NCI-H1930 (cell line): ENCODE results near the gene ADARB2.

Source experiments
- DNase-seq, 2 experiments: peaks; one replicate each; lab custom pipeline; 2025; lab: John Stamatoyannopoulos, UW

The ADARB2 gene

GRCh38 chr10:1613511-1613910 lies 123.8 kb downstream of the ADARB2 start:
- DNase-seq, result no peak

DNA sequence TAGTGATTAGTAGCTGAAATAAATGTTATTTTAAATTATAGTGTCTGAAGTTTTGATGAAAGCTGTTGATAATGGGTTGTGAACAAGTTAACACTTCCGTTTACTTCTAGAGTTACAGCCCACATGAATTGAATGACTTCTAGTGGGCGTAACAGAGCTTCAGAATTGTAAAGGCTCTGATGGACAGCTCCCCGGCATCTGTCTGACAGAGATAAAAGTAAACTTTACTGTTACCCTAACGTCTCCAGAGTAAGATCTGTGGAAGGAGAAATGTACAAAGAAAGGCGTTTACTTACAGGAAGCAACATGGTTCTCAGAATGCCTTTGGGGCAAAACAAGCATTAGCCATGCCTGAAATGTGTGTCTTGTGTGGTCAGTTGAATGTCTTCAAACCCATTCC lies 124.4 kb downstream of the ADARB2 start:
- DNase-seq, result no peak

- no peak for DNase-seq
These were observed 125.3 kb downstream of the ADARB2 start for GRCh38 chr10:1611936-1612550.

GRCh38 chr10:1610986-1611770 lies 126.1 kb downstream of the ADARB2 start:
- DNase-seq, result no peak

GRCh38 chr10:1609648-1609970 lies 127.7 kb downstream of the ADARB2 start:
- no peak for DNase-seq

DNA sequence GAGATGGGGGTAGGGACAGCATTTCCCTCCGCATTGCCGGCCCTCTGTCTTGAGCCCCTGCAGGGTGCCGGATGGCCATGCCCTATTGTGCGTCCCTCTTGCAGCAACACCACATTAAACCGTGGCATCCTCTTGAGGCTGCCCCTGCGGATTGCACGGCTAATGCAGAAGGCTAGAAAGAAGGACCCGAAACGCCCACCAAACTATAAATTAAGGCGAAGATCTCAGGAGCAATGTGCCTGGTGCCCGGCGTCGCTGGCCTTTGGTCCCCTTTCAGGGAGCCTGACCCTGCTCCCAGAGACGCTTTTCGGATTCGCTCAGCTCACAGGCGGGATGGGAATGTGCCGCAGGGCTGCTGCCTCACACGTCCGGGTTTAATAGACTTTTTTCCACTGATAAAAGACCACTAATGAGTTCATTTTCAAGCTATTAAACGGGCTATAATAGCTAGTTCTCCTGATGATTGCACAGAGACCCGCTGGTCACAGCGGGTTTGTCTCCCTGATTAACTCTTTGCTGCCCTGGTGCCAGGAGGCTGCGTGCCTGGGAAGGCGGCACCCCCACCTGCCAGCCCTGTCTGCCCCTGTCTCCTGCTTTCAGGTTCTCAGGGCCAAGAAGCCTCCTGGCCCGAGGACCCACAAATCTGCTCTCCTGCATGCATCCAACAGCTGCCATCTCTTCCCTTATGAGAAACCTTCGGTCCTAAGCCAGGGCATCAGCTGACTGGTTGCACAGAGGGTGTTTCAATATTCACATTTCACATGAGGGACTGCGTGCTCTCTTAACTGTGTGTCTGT lies 128.3 kb downstream of the ADARB2 start:
- no peak for DNase-seq

DNA sequence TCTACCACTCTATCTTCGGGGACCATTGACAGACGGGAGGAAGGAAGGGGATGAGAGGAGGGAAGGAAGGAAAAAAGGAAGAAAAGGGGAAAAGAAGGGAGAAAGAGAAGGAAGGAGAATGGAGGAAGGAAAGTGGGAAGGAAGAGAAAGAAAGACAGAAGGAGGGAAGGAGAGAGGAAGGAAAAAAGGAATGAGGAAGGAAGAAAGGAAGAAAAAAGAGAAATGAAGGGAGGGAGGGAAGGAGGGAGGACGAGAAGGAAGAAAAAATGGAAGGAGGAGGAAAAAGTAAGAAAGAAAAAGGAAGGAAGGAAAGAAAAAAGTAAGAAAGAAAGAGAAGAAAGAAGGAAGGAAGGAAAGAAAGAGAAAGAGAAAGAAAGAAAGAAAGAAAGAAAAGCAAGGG lies 128.9 kb downstream of the ADARB2 start:
- DNase-seq, result no peak

GRCh38 chr10:1607466-1607865 lies 129.9 kb downstream of the ADARB2 start:
- no peak for DNase-seq

GRCh38 chr10:1605999-1606940 lies 131.1 kb downstream of the ADARB2 start:
- no peak for DNase-seq

DNA sequence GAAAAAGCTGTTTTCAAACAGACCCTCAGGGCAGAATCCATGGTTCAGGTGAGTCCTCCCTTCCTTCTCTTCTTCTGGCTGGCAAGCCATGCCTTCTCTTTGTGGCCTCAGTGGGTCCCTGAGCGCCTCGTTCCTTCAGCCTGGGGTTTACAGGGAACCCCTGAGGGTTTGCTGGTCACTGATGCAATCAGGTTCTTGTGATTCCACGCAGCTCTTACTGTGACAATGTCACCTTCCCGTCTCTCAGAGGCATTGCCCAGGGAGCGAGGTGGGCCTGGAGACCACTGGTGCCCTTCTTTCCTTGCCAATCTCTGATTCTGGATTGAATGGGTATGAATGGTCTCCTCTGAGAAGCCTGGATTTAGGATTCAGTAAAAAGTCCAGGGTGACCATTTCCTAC lies 132.2 kb downstream of the ADARB2 start:
- no peak for DNase-seq

GRCh38 chr10:1604246-1604645 lies 133.1 kb downstream of the ADARB2 start:
- no peak for DNase-seq

GRCh38 chr10:1603181-1603580 lies 134.1 kb downstream of the ADARB2 start:
- DNase-seq, result no peak

- DNase-seq, result no peak
These were observed 135.3 kb downstream of the ADARB2 start for GRCh38 chr10:1602037-1602484.

GRCh38 chr10:1601406-1601805 lies 135.9 kb downstream of the ADARB2 start:
- no peak for DNase-seq

- no peak for DNase-seq
These were observed 136.5 kb downstream of the ADARB2 start for GRCh38 chr10:1600861-1601260.

DNA sequence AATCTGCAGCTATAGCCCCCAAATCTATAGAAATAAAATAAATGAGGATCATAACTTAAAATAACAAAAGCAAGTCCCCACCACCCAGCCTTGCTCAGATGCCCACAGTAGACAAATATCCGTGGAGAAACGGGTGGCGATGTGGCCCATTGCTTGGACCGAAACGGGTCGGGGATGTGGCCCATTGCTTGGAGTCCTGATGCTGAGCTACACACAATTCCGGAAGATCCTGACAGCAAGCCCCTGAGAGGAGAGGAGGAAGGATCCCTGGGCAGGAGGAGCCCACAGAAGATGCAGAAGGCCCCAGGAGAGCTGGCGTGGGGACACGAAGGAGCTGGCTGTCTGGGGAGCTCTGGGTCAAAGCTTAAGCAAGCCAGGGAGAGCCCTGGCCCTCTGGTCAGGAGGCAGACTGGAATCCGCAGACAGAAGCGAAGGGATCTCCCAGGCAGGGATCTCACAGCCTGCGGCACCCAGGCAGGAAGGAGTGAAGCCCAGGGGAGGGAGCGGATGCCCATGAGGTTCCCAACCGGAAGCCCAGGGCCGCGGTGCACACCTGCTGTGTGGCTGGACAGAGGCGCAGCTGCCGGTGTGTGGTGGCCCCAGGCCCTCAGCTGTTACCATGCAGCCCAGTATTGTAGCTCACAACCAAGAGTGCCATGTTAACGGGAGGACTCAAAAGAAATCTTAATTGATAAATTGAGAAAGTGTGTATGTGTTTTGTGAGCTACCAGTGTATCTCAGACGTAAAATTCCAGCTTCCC lies 138.8 kb downstream of the ADARB2 start:
- no peak for DNase-seq

DNA sequence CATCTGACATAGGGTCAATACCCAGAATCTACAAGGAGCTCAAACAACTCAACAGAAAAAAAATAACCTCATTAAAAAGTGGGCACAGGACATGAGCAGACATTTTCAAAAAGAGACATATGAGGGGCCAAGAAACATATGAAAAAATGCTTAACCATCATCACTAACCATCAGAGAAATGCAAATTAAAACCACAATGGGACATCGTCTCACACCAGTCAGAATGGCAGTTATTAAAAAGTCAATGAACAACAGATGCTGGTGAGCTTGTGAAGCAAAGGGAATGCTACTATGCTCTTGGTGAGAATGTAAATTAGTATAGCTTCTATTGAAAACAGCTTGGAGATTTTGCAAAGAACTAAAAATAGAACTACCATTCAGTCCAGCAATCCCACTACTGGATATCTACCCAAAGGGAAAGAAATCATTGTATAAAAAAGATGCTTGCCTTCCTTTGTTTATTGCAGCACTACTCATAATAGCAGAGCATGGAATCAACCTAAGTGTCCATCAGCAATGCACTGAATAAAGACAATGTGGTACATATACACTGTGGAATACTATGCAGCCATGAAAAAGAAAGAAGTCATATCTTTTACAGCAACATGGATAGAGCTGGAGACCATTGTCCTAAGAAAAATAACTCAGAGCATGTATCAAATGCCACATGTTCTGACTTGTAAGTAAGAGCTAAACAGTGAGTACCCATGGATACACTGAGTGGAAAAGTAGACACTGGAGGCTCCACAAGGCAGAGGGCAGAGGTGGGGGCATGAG lies 139.8 kb downstream of the ADARB2 start:
- DNase-seq, result no peak

DNA sequence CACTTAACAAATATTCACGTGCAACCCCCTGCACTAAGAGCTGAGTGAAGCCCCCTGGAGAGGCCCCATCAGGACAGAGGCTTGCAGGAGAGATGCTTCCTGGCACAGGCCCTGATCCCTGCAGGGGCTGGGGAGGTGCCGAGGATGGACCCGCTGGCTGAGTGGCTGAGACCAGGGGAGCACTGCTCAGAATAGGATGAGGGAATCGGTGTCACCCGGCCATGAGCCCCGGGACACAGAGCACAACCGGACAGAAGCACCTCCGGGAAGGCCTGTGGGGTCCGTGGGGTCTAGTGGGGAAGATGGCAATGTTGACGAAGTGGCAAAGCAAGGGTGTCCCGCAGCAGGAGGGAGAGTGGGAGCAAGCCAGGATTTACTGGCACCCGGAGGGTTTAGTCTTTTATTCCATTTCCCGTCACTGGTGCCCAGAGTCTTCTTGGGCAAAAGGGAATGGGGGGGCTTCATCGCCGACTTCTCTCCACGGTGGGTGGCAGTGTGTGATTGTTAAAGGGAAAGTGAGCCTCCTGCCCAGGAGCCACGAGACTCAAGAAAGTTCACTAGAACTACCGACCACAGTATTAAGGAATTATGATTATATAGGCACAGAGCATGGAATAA lies 140.7 kb downstream of the ADARB2 start:
- DNase-seq, result no peak

GRCh38 chr10:1595726-1596125 lies 141.6 kb downstream of the ADARB2 start:
- DNase-seq, result no peak

GRCh38 chr10:1595242-1595600 lies 142.1 kb downstream of the ADARB2 start:
- DNase-seq, result no peak
